CD8-positive, alpha-beta memory T cell (primary cell): ENCODE data around the gene CELF2. TPM values are rescaled to one million over a fixed set of nuclear protein-coding genes. Genes with fewer than 3 reads are reported as not detected.

Source experiments
- CTCF ChIA-PET: fragments of 350-600 bp; sonication (Branson Sonifier 250); formaldehyde crosslinking; loops from one replicate; lab custom pipeline; 2021; ENCODE audit warnings: antibody characterized with exemption; lab: Charles Lee
- POLR2A ChIA-PET: fragments of 350-600 bp; sonication (Branson Sonifier 250); formaldehyde crosslinking; loops from one replicate; lab custom pipeline; 2021; ENCODE audit warnings: antibody characterized with exemption; lab: Charles Lee
- DNase-seq, 5 donors: peaks; one replicate each; pipeline versions ENCODE4 v3.0.0 to v3.0.0-alpha.2; 2020 to 2022; ENCODE audit warnings: mixed read lengths in 1 of 5
- H3K27ac ChIP-seq: one replicate; pipeline ENCODE4 v1.7.0; 2013; ENCODE audit warnings: low read depth, mild to moderate bottlenecking, low read length, moderate library complexity
- H3K27me3 ChIP-seq: 2 replicates; pipeline ENCODE4 v1.7.0; 2013; ENCODE audit warnings: low read length, mild to moderate bottlenecking; ENCODE audit not compliant: insufficient read depth, poor library complexity, severe bottlenecking
- H3K36me3 ChIP-seq: 2 replicates; pipeline ENCODE4 v1.7.0; 2013; ENCODE audit warnings: mild to moderate bottlenecking, low read length, moderate library complexity; ENCODE audit not compliant: insufficient read depth
- H3K4me1 ChIP-seq: 2 replicates; pipeline ENCODE4 v1.7.0; 2013; ENCODE audit warnings: mild to moderate bottlenecking, low read length, moderate library complexity; ENCODE audit not compliant: insufficient read depth
- H3K4me3 ChIP-seq: 2 replicates; pipeline ENCODE4 v1.7.0; 2013; ENCODE audit warnings: mild to moderate bottlenecking, low read length
- H3K9me3 ChIP-seq: 2 replicates; pipeline ENCODE4 v1.7.0; 2013; ENCODE audit warnings: mild to moderate bottlenecking, low read length
- H3K27ac Mint-ChIP-seq, 8 donors: one replicate each; pipeline ENCODE4 v1.8.0; 2020 to 2021; ENCODE audit warnings: mixed read lengths in 8 of 8, mild to moderate bottlenecking in 6 of 8, inconsistent platforms in 3 of 8, moderate library complexity in 3 of 8
- H3K27me3 Mint-ChIP-seq, 2 donors: one replicate each; pipeline ENCODE4 v1.8.0; 2020 to 2021; ENCODE audit warnings: mixed read lengths in 2 of 2, mild to moderate bottlenecking in 1 of 2, moderate library complexity in 1 of 2
- H3K36me3 Mint-ChIP-seq, 3 donors: one replicate each; pipeline ENCODE4 v1.8.0; 2020 to 2021; ENCODE audit warnings: mixed read lengths in 3 of 3, inconsistent platforms in 1 of 3, mild to moderate bottlenecking in 1 of 3
- H3K4me1 Mint-ChIP-seq, 3 donors: one replicate each; pipeline ENCODE4 v1.8.0; 2020 to 2021; ENCODE audit warnings: mixed read lengths in 3 of 3, inconsistent platforms in 1 of 3, mild to moderate bottlenecking in 1 of 3
- H3K4me3 Mint-ChIP-seq, 7 donors: one replicate each; pipeline ENCODE4 v1.8.0; 2020 to 2021; ENCODE audit warnings: mixed read lengths in 7 of 7, mild to moderate bottlenecking in 6 of 7, moderate library complexity in 4 of 7, inconsistent platforms in 2 of 7
- H3K9me3 Mint-ChIP-seq, 5 donors: one replicate each; pipeline ENCODE4 v1.8.0; 2020 to 2022; ENCODE audit warnings: mixed read lengths in 5 of 5, mild to moderate bottlenecking in 3 of 5, moderate library complexity in 2 of 5, inconsistent platforms in 1 of 5
- polyA plus RNA-seq: library from polyadenylated mRNA; unstranded; fragments of 300-500 nt; fragmentation: Illumina TruSeq; gene quantifications from one replicate; pipeline ENCODE4 v1.2.3, GENCODE V29; 2021
- total RNA-seq, 2 experiments: library from RNA; stranded (reverse); gene quantifications; one replicate each; pipeline ENCODE4 v1.2.3, GENCODE V29; 2021

CELF2 gene
- total and polyA plus RNA-seq, 3 experiments from 2014 or later: 154 to 166 (median 155) TPM

DNA sequence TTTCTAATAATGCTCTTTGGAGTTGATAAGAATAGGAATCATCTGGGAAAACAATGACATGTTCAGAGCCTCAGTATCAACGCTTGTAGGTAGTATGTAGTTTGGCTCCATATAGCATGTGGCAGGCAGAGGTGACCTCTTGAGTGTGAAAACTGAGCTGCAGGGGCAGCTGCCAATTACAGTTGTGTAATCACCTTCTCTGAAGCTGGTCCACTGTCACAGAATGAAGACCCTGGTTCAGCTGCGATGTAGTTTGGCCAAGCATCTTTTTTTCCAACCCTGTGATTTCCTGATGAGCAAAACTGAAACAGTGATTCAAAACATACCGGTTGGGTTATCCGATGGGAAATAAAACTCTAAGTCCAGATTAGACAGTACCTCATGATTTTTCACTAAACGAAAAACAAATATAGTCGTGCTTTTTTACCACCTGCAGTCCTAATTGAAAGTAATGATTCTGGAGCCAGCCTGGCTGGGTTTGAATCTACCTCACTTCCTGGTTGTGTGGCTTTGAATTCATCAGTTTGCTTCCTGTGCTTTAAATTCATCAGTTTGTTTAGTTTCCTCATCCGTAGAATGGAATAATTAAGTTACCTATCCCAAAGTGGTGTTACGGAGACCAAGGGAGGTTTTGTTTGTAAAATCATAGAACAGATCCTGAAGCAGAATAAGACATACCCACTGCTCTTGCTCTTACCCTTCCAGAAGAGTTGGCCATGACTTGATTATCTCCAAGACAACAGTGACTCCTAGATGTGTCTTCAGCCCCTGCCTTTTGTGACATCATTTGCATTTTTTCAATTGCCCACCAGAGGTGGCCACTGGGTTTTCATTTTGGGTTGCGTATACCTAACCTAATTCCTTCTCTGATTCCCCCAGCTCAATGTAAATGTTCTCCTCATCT is 87.4 kb downstream of the CELF2 start:
- Mint-ChIP-seq H3K4me1 (peaks cover 12 to 14% (median 13%) of the 10 kb centered on the region in 3 donors), H3K36me3 (no peaks in the 10 kb centered on the region), H3K27me3 (peaks cover 0 to 3% of the 10 kb centered on the region in 2 donors), H3K4me3 (peak overlapping the region in 6 of 7 donors; percentile 44 to 75 (median 56)), H3K27ac (peak overlapping the region; percentile 15 to 91 (median 76)), H3K9me3 (no peaks in the 10 kb centered on the region)
- DNase-seq: peak in 1 of 5 donors; percentile 7
- H3K27ac ChIP-seq: no peak overlapping the region
- H3K4me3 ChIP-seq: no peak overlapping the region
- H3K27me3 ChIP-seq: no peaks in the 10 kb centered on the region
- ChIA-PET POLR2A (no interaction called here), CTCF (interaction anchor here (1.8 kb wide), 1 partner anchor 9 kb away, joined by 4 read pairs; no protein-coding TSS in a partner anchor)
- no peaks in the 10 kb centered on the region for H3K36me3 ChIP-seq
- H3K4me1 ChIP-seq: peaks cover 11% of the 10 kb centered on the region
- H3K9me3 ChIP-seq: no peaks in the 10 kb centered on the region

DNA sequence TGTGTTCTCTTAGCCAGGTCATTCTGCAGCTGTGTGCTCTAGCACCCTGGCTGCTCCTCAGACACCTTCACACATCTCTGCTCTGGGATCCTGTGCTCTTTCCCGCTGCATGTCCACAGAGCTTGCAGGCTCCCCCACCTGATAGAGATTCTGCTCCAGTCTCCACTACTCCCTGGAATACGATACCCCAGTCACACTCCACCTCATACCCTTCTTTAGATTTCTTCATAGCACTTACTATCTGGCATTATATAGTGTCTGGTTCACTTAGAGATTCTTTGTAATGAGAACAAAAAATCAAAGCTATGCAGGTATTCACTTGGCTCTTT is 88.0 kb downstream of the CELF2 start:
- ChIA-PET POLR2A (no interaction called here), CTCF (interaction anchor here (1.8 kb wide), 1 partner anchor 8 kb away, joined by 4 read pairs; no protein-coding TSS in a partner anchor)
- Histone ChIP-seq H3K4me1 (peaks cover 11% of the 10 kb centered on the region), H3K27ac (no peak overlapping the region), H3K9me3 (no peaks in the 10 kb centered on the region), H3K27me3 (no peaks in the 10 kb centered on the region), H3K4me3 (no peak overlapping the region), H3K36me3 (no peaks in the 10 kb centered on the region)
- no peaks in the 10 kb centered on the region for H3K36me3 Mint-ChIP-seq
- peak overlapping the region in 5 of 7 donors; percentile 20 to 75 (median 61) for H3K4me3 Mint-ChIP-seq
- H3K9me3 Mint-ChIP-seq: no peaks in the 10 kb centered on the region
- peaks cover 0 to 3% of the 10 kb centered on the region in 2 donors for H3K27me3 Mint-ChIP-seq
- peak overlapping the region in 6 of 8 donors; percentile 15 to 91 (median 79) for H3K27ac Mint-ChIP-seq
- H3K4me1 Mint-ChIP-seq: peaks cover 12 to 14% (median 13%) of the 10 kb centered on the region in 3 donors
- no peak for DNase-seq

DNA sequence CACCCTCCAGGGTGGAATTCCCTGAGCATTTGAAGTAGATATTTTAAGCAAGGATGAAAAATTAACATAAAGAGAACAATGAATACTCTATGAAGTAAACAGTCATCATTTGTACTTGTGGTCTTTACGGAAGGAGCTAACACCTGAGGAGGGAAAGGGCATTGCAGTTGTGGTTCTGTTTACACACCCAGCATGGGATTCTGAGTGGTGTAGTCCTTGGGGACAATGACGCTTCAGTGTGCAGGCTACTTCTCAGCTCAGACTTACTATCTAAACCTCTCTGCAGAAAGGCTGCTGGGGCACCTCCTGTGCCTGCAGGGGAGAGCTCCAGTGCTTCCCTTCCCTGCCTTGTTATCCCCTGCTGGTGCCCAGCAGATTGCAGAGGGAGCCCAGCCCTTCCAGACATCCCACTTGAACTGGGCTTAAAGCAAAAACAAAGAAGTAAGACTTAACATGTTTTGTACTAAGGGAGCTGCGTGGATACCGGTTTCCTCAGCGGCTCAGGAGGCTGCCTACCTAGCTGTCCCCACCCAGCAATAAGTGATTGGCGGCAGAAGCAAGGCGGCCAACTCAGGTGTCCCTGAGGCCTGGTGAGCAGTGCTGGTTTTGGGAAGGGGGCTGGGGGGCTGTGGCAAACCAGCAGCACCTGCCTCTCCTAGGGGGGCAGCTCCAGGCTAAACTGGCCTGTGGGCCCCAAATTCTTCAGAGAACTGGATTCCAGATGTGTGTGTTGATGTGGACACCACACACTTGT is 89.1 kb downstream of the CELF2 start:
- Mint-ChIP-seq H3K4me1 (peaks cover 12 to 14% (median 13%) of the 10 kb centered on the region in 3 donors), H3K4me3 (no peak overlapping the region), H3K27ac (peak overlapping the region in 1 of 8 donors; percentile 11), H3K9me3 (no peaks in the 10 kb centered on the region), H3K36me3 (no peaks in the 10 kb centered on the region), H3K27me3 (no peaks in the 10 kb centered on the region)
- ChIA-PET POLR2A (no interaction called here), CTCF (no interaction called here)
- Histone ChIP-seq H3K27me3 (no peaks in the 10 kb centered on the region), H3K9me3 (no peaks in the 10 kb centered on the region), H3K4me3 (no peak overlapping the region), H3K36me3 (no peaks in the 10 kb centered on the region), H3K27ac (no peak overlapping the region), H3K4me1 (peaks cover 11% of the 10 kb centered on the region)
- DNase-seq: no peak

DNA sequence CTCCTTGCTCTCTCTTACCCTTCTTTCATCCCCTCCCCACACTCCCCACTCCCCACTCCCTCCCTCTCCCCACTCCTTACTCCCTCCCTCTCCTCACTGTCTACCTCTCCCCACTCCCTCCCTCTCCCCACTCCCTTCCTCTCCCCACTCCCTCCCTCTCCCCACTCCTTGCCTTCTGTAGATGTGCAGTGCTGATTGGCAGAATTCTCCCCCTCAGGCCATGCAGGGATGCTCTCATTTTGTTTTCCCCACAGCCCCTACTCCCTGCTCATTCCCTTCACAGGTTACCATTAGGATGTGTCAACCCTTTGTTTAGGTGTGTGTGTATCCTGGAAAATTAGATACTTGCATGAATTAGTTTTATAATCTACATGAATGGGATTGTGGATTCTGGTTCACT is 90.3 kb downstream of the CELF2 start:
- peaks cover 12 to 15% (median 13%) of the 10 kb centered on the region in 3 donors for H3K4me1 Mint-ChIP-seq
- no peaks in the 10 kb centered on the region for H3K27me3 Mint-ChIP-seq
- Histone ChIP-seq H3K4me1 (peaks cover 11% of the 10 kb centered on the region), H3K4me3 (no peak overlapping the region), H3K36me3 (no peaks in the 10 kb centered on the region), H3K9me3 (no peaks in the 10 kb centered on the region), H3K27ac (no peak overlapping the region), H3K27me3 (no peaks in the 10 kb centered on the region)
- H3K9me3 Mint-ChIP-seq: no peaks in the 10 kb centered on the region
- CTCF ChIA-PET: no interaction called here
- POLR2A ChIA-PET: no interaction called here
- H3K36me3 Mint-ChIP-seq: no peaks in the 10 kb centered on the region
- H3K27ac Mint-ChIP-seq: peak overlapping the region in 1 of 8 donors; percentile 20
- DNase-seq: no peak
- H3K4me3 Mint-ChIP-seq: no peak overlapping the region

DNA sequence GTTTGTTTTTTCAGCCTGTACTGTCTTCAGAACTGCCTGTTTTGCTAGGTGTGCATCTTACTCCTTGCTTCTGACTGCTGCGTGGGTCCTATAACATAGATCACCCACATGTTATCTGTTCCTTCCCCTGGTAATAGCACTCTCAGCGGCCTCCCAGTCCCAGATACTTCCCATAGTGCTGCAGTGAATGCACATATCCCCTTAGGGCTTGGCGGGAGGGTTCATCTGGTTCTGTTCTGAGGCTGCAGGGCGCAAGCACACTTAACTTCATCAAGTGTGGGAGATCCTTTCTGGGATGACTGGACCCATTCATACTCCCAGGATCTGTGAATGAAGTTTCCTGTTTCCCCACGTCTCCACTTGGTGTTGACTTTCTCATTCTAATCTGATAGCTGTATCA is 90.7 kb downstream of the CELF2 start:
- H3K4me3 ChIP-seq: no peak overlapping the region
- peaks cover 13% of the 10 kb centered on the region for H3K4me1 ChIP-seq
- ChIA-PET CTCF (interaction anchor here (1.5 kb wide), 1 partner anchor 55 kb away, joined by 3 read pairs; no protein-coding TSS in a partner anchor), POLR2A (no interaction called here)
- Mint-ChIP-seq H3K9me3 (no peaks in the 10 kb centered on the region), H3K36me3 (no peaks in the 10 kb centered on the region), H3K27me3 (no peaks in the 10 kb centered on the region), H3K27ac (peak overlapping the region in 1 of 8 donors; percentile 20), H3K4me3 (no peak overlapping the region), H3K4me1 (peaks cover 16 to 19% (median 17%) of the 10 kb centered on the region in 3 donors)
- no peaks in the 10 kb centered on the region for H3K36me3 ChIP-seq
- no peak overlapping the region for H3K27ac ChIP-seq
- DNase-seq: no peak
- H3K9me3 ChIP-seq: no peaks in the 10 kb centered on the region
- no peaks in the 10 kb centered on the region for H3K27me3 ChIP-seq

DNA sequence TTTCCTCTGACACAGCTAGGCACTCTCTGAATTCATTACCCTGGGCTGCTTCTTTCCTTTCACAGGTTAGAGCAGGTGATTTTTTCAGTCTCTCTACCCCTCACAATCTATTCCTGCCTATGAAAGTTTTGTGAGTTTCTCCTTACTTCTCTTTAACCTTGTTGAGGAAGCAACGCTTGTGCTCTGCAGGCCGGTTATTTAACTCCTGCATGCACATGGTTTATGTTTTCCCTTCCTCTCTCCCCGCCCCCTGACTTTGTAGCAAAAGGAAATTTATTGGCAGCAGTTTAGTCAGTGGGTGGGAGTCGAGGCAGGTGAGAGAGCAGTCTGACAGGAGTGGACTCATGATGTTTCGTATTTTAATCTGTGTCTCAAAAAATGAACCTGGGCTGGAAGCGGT is 91.9 kb downstream of the CELF2 start:
- ChIA-PET CTCF (interaction anchor here (1.0 to 1.7 kb wide), 3 partner anchors 13 to 161 kb away, joined by 3 read pairs; no protein-coding TSS in a partner anchor), POLR2A (no interaction called here)
- Histone ChIP-seq H3K4me3 (no peak overlapping the region), H3K27ac (no peak overlapping the region), H3K36me3 (no peaks in the 10 kb centered on the region), H3K9me3 (no peaks in the 10 kb centered on the region), H3K27me3 (no peaks in the 10 kb centered on the region), H3K4me1 (peaks cover 20% of the 10 kb centered on the region)
- Mint-ChIP-seq H3K4me3 (no peak overlapping the region), H3K36me3 (no peaks in the 10 kb centered on the region), H3K9me3 (no peaks in the 10 kb centered on the region), H3K4me1 (peaks cover 23 to 30% (median 25%) of the 10 kb centered on the region in 3 donors), H3K27me3 (no peaks in the 10 kb centered on the region), H3K27ac (no peak overlapping the region)
- no peak for DNase-seq

DNA sequence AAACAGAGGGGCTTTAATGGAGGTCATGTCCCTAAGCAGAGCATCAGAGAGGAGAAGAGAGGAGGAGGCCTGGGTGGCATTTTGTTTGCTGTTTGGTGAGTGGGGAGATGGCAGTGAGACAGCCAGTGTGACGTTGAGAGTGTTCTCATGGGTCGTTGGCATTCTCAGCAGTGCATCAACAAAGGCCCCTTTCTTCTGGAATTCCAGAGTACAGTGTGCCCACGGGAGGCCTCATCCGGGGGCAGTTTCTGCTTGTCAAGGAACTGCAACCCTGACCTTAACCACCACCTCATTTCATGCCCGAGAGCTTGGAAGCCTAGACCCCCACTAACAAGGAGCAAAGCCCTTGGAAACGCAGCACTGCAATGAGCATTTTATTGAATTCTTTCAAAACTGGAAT is 92.9 kb downstream of the CELF2 start:
- Histone ChIP-seq H3K4me1 (peaks cover 11% of the 10 kb centered on the region), H3K9me3 (no peaks in the 10 kb centered on the region), H3K27ac (no peak overlapping the region), H3K36me3 (no peaks in the 10 kb centered on the region), H3K4me3 (no peak overlapping the region), H3K27me3 (no peaks in the 10 kb centered on the region)
- Mint-ChIP-seq H3K27ac (peak overlapping the region in 1 of 8 donors; percentile 14), H3K4me1 (peaks cover 14 to 28% (median 15%) of the 10 kb centered on the region in 3 donors), H3K9me3 (no peaks in the 10 kb centered on the region), H3K36me3 (no peaks in the 10 kb centered on the region), H3K4me3 (no peak overlapping the region), H3K27me3 (no peaks in the 10 kb centered on the region)
- ChIA-PET POLR2A (no interaction called here), CTCF (interaction anchor here (1.0 to 4.1 kb wide), 4 partner anchors 14 to 160 kb away, joined by 3 to 30 read pairs (median 4); no protein-coding TSS in a partner anchor)
- no peak for DNase-seq
